HG03060 (cell line): Measurements from ENCODE around the gene ROBO2.

Source experiments
- ATAC-seq: cut with Tn5 transposase; IDR thresholded peaks from one replicate; pipeline ENCODE4 v1.9.1; 2021; ENCODE audit warnings: low read depth, moderate number of reproducible peaks; ENCODE audit not compliant: unreplicated experiment

ROBO2 gene

GRCh38 chr3:77623500-77623899 is 583.6 kb downstream of the ROBO2 start:
- ATAC-seq: no peak

- ATAC-seq: no peak
These were observed 586.3 kb downstream of the ROBO2 start for GRCh38 chr3:77626157-77626556.

GRCh38 chr3:77648214-77648613 is 608.3 kb downstream of the ROBO2 start:
- ATAC-seq: no peak

GRCh38 chr3:77648664-77649063 is 608.8 kb downstream of the ROBO2 start:
- no peak for ATAC-seq

DNA sequence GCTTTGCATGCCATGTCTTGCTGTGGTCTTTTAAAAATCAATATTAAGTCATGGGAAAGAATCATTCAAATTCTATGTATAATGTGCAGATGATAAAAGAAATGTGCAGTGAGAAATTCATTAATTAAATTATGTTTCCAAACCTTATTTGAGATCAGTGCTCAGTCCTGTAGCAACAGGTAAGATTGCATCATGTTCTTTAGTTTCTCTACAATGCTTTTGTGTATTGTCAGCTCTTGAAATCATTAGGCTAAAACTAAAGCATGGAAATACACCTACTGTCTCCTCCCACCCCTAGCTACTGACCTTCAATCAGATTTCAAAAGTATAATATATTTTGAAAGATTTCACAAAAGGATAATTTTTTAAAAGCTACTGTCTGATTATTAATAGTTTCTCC is 612.7 kb downstream of the ROBO2 start:
- no peak for ATAC-seq

DNA sequence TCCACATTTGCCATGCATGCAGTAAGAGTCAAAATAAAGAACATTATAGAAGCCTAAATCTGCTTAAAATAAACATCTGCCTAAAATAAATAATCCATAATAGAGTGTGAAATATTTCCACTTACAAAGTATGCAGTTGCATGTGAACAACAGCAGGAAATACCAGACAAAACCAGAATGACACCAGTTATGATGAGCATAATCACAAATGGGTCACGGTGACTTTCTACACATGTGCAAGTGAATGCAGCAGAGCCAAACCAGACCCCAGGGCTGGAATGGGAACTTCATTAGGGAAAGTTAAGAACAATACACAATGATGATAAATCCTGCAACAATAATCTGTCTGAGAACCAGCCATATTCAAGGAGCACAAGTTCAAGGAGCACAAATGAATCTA is 615.5 kb downstream of the ROBO2 start:
- ATAC-seq: no peak

DNA sequence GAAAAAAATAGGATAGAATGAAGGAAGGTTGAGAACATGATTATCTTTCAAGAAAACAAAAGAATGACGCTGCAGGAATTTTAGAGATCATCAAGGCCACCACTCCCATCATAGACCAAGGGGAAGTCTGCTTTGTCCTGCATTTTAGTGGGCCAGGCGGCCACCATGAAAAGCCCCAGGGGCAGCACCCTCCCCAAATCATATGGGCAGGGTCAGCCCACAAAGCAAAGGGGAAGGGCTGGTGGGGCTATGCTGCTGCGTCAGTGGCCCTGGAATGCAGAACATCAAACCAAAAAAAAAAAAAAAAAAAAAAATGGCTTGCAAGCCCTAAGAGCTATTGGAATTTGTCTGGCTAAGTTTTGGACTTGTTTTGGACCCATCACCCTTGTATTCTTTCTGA is 620.8 kb downstream of the ROBO2 start:
- no peak for ATAC-seq

- ATAC-seq: no peak
These were observed 628.0 kb downstream of the ROBO2 start for GRCh38 chr3:77667901-77668300.

DNA sequence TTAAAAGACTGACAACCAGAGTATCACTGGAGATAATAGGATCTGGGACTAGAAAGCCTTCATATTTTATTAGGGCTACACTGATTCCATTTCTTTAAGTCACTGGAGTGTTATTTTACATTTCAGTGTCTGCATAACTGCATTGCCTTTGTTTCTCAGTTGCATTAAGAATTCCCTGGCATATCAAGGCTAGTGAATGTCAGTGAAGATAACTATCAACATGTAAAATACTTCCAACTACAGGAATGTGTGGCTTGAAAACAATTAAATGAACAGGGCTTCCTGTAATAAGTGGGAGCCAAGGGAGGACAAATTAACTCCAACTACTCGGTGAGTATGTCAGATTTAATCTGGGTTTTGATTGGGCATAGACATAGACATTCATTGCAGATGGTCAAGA is 628.5 kb downstream of the ROBO2 start:
- no peak for ATAC-seq

DNA sequence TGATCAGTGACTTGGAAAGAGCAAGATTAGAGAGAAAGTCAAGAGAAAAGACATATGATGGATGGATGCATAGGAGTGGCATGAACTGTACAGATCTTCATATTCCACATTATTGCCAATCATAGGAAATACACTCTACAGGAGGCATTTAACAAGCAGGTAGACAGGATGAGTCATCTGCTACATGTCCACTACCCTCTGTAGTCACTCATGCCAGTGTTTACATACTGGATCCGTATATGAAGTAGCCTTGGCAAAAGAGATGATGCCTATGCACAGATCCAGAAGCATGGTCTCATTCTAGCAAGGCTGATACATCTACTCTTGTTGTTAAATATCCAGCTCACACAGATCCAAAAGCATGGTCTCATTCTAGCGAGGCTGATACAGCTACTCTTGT is 632.1 kb downstream of the ROBO2 start:
- no peak for ATAC-seq

DNA sequence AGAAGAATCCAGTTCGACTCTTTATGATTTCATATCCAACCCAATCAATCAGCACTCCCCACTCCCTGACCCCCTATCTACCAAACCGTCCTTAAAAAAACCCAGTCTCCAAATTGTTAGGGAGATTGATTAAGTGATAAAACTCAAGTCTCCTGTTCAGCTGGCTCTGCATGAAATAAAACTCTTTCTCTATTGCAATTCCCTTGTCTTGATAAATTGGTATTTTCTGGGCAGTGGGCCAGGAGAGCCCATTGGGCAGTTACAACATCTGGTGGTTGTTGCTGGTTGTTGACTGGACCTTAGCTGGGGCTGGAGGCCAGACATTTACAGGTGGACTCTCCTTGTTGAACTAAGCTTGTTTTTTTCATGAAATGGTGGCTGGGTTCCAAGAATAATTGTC is 642.3 kb downstream of the ROBO2 start:
- no peak for ATAC-seq

GRCh38 chr3:77684115-77684514 is 644.2 kb downstream of the ROBO2 start:
- no peak for ATAC-seq

- ATAC-seq: no peak
These were observed 645.8 kb downstream of the ROBO2 start for GRCh38 chr3:77685713-77686112.

- ATAC-seq: no peak
These were observed 646.7 kb downstream of the ROBO2 start for GRCh38 chr3:77686560-77686959.

DNA sequence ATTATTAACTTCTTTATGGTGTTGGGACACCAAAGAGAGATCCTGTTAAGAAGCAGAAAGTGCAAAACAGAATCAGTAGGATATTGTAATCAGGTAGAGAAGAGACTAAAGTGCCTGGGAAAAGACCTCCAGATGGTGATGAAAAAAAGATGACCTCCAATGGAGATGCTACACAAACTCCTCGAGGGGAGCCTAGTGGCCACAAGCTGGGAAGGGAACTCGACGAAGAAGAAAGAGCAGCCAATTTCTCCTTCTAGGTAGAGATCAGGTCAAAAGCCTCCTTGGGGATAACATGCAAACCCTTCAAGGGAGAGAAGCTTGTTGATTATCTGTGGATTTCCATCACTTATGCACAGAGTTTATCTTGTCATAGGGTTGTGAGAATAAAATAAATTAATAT is 647.6 kb downstream of the ROBO2 start:
- no peak for ATAC-seq

DNA sequence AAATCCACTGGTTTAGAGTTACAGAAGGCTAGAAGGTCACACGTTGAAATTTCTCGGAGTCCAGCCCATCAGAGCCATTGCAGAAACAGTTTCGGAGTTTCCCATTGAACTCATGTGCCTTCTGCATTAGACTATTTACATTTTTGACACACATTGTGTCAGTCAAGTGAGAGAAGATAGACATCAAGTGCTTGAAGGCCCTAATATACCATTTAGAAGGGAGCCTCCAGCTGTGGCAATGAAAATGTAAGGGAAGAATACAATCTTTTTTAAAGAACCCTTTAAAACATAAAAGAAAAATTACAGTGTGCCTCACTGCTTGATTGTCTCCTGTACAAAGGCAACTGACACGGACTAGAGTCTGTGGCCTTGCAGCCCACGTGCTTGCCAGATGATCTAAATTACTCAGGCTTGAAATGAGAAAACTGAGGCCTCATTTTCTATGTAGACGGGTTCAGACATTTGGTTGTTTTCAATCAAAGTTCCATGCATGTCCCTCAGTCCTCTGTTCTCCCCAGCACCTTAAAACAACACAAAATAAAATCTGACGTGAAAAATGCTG is 650.5 kb downstream of the ROBO2 start:
- no peak for ATAC-seq

DNA sequence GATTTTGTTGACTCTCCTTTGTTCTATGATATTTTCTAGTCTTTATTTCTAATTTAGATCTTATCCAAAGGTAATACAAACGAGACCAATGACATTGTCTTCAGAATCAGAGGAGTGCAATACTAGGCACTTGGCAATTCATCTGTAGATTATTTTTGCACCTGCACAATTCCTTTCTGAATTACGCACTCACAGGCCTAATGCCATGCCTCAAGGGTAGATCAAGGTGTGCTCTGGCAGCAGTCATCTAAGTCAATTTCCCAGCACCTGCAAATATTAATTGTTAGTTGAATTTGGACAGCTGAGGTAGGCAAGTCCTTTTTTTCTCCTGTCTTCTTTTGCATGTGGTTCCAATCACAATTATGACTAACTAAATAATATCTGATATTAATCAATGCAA is 653.2 kb downstream of the ROBO2 start:
- no peak for ATAC-seq

- ATAC-seq: no peak
These were observed 659.3 kb downstream of the ROBO2 start for GRCh38 chr3:77699125-77699691.
